Renal pelvis (tissue), 4 donors: Measurements from ENCODE around the gene SSH2. TPM values are rescaled to one million over a fixed set of nuclear protein-coding genes. Genes with fewer than 3 reads are reported as not detected.
"Not testable (repeated sequence)": the region's sequence is repeated elsewhere in the genome, so short reads cannot be mapped to it uniquely, and the experiment has no call there.

Experiments used
- DNase-seq: peaks from one replicate; pipeline ENCODE4 v3.0.0-alpha.2; 2013
- polyA plus RNA-seq, 3 donors: library from polyadenylated mRNA; unstranded; fragments of 120-200 nt; gene quantifications; one replicate each; pipeline ENCODE4 v1.2.1, GENCODE V29; 2013; ENCODE audit not compliant: insufficient read length in 3 of 3

SSH2 gene
- polyA plus RNA-seq, 3 donors, result 16.2 to 19.8 (median 18.7) TPM

GRCh38 chr17:29789196-29790170, 140.5 kb downstream of the SSH2 start:
- no peak for DNase-seq

GRCh38 chr17:29787995-29788394, 142.0 kb downstream of the SSH2 start:
- no peak for DNase-seq

- DNase-seq, result no peak
Measured at GRCh38 chr17:29782917-29783316, 147.1 kb downstream of the SSH2 start.

GRCh38 chr17:29779812-29780190, 150.2 kb downstream of the SSH2 start:
- DNase-seq, result not testable (repeated sequence)

- DNase-seq, result peak; percentile 65
Measured at GRCh38 chr17:29778956-29779811, 150.8 kb downstream of the SSH2 start.

- no peak for DNase-seq
Measured at GRCh38 chr17:29777663-29778062, 152.4 kb downstream of the SSH2 start.

- DNase-seq, result no peak
Measured at GRCh38 chr17:29776026-29776425, 154.0 kb downstream of the SSH2 start.

GRCh38 chr17:29772981-29773380, 157.0 kb downstream of the SSH2 start:
- no peak for DNase-seq

GRCh38 chr17:29771546-29771945, 158.5 kb downstream of the SSH2 start:
- DNase-seq, result peak; percentile 14

- no peak for DNase-seq
Measured at GRCh38 chr17:29769225-29769624, 160.8 kb downstream of the SSH2 start.

GRCh38 chr17:29766796-29767327, 163.2 kb downstream of the SSH2 start:
- DNase-seq, result no peak

- no peak for DNase-seq
Measured at GRCh38 chr17:29764748-29765147, 165.3 kb downstream of the SSH2 start.

- no peak for DNase-seq
Measured at GRCh38 chr17:29764217-29764616, 165.8 kb downstream of the SSH2 start.

- DNase-seq, result no peak
Measured at GRCh38 chr17:29763273-29763672, 166.8 kb downstream of the SSH2 start.

GRCh38 chr17:29761040-29761761, 168.8 kb downstream of the SSH2 start:
- peak; percentile 82 for DNase-seq

GRCh38 chr17:29760279-29761039, 169.6 kb downstream of the SSH2 start:
- DNase-seq, result peak; percentile 11

- no peak for DNase-seq
Measured at GRCh38 chr17:29758255-29758654, 171.8 kb downstream of the SSH2 start.

GRCh38 chr17:29757788-29758187, 172.2 kb downstream of the SSH2 start:
- DNase-seq, result no peak

- DNase-seq, result no peak
Measured at GRCh38 chr17:29753845-29754439, 176.1 kb downstream of the SSH2 start.

- DNase-seq, result no peak
Measured at GRCh38 chr17:29749045-29749825, 180.8 kb downstream of the SSH2 start.
